OCI-LY7 (cell line): ENCODE results near the gene SNAPIN.

Experiments
- CTCF ChIP-seq: fragments of 200-600 bp; sonication (generic); conservative IDR thresholded peaks from 2 replicates; pipeline ENCODE4 v1.5.1; 2014; ENCODE audit warnings: mild to moderate bottlenecking, antibody characterized with exemption, low read length, moderate library complexity, mixed read lengths
- EZH2phosphoT487 ChIP-seq: fragments of 200-600 bp; sonication (generic); IDR thresholded peaks from 2 replicates; pipeline ENCODE4 v1.6.1; 2018; ENCODE audit warnings: low read depth, borderline replicate concordance, mild to moderate bottlenecking, mixed run types, antibody characterized with exemption, low read length, moderate library complexity, mixed read lengths

DNA sequence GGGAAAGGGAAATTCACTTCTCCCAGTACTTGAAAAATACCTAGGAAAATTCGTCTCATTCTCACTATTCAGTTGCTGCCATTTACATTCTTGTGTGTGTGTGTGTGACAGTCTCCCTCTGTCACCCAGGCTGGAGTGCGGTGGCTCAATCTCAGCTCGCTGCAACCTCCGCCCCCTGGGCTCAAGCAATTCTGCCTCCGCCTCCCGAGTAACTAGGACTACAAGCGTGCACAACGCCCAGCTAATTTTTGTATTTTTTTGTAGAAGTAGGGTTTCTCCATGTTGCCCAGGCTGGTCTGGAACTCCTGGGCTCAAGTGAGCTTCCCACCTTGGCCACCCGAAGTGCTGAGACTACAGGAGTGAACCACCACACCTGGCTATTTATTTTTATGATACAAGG, 1.2 kb downstream of the SNAPIN start:
- TF ChIP-seq CTCF (no peak), EZH2phosphoT487 (no peak)
